Measurements from ENCODE around the gene KCNJ1.

KCNJ1 gene

GRCh38 chr11:128898580-128899344 is 31.7 kb upstream of the KCNJ1 start:
- peaks cover under 1% of the 10 kb centered on the region for H3K27me3 ChIP-seq (ENCODE audit: control insufficient read depth, insufficient read depth, low read length)
- H3K36me3 ChIP-seq (ENCODE audit: insufficient read depth, low read length) = no peaks in the 10 kb centered on the region
- no peak overlapping the region for H3K4me2 ChIP-seq (ENCODE audit: low read length)
- H3K9ac ChIP-seq (ENCODE audit: low read depth, low read length) = no peak overlapping the region
- no peaks in the 10 kb centered on the region for H3K9me3 ChIP-seq (replicated peaks; ENCODE audit: low read length)
- H3K4me3 ChIP-seq (ENCODE audit: low read length) = no peak overlapping the region
- peaks cover 17% of the 10 kb centered on the region for H3K4me1 ChIP-seq (ENCODE audit: control insufficient read depth, insufficient read depth, low read length)

GRCh38 chr11:128897826-128898225 is 30.7 kb upstream of the KCNJ1 start:
- Histone ChIP-seq H3K4me1 (ENCODE audit: control insufficient read depth, insufficient read depth, low read length) (peaks cover 8% of the 10 kb centered on the region), H3K4me2 (ENCODE audit: low read length) (no peak overlapping the region), H3K4me3 (ENCODE audit: low read length) (no peak overlapping the region), H3K9ac (ENCODE audit: low read depth, low read length) (no peak overlapping the region), H3K27me3 (ENCODE audit: control insufficient read depth, insufficient read depth, low read length) (peaks cover 4% of the 10 kb centered on the region), H3K9me3 (replicated peaks; ENCODE audit: low read length) (no peaks in the 10 kb centered on the region), H3K36me3 (ENCODE audit: insufficient read depth, low read length) (no peaks in the 10 kb centered on the region)

- Histone ChIP-seq H3K4me2 (ENCODE audit: low read length) (no peak overlapping the region), H3K36me3 (ENCODE audit: insufficient read depth, low read length) (no peaks in the 10 kb centered on the region), H3K4me3 (ENCODE audit: low read length) (no peak overlapping the region), H3K9ac (ENCODE audit: low read depth, low read length) (no peak overlapping the region), H3K9me3 (replicated peaks; ENCODE audit: low read length) (no peaks in the 10 kb centered on the region), H3K27me3 (ENCODE audit: control insufficient read depth, insufficient read depth, low read length) (peaks cover 4% of the 10 kb centered on the region), H3K4me1 (ENCODE audit: control insufficient read depth, insufficient read depth, low read length) (no peaks in the 10 kb centered on the region)
Measured at GRCh38 chr11:128896356-128896755, 29.3 kb upstream of the KCNJ1 start.

- Histone ChIP-seq H3K9me3 (replicated peaks; ENCODE audit: low read length) (no peaks in the 10 kb centered on the region), H3K9ac (ENCODE audit: low read depth, low read length) (no peak overlapping the region), H3K27me3 (ENCODE audit: control insufficient read depth, insufficient read depth, low read length) (peaks cover 4% of the 10 kb centered on the region), H3K4me3 (ENCODE audit: low read length) (no peak overlapping the region), H3K36me3 (ENCODE audit: insufficient read depth, low read length) (no peaks in the 10 kb centered on the region), H3K4me2 (ENCODE audit: low read length) (no peak overlapping the region), H3K4me1 (ENCODE audit: control insufficient read depth, insufficient read depth, low read length) (peaks cover 4% of the 10 kb centered on the region)
Measured at GRCh38 chr11:128895526-128895925, 28.4 kb upstream of the KCNJ1 start.

GRCh38 chr11:128894685-128895084 is 27.6 kb upstream of the KCNJ1 start:
- Histone ChIP-seq H3K9me3 (replicated peaks; ENCODE audit: low read length) (no peaks in the 10 kb centered on the region), H3K9ac (ENCODE audit: low read depth, low read length) (no peak overlapping the region), H3K27me3 (ENCODE audit: control insufficient read depth, insufficient read depth, low read length) (peaks cover 10% of the 10 kb centered on the region), H3K4me1 (ENCODE audit: control insufficient read depth, insufficient read depth, low read length) (peaks cover 8% of the 10 kb centered on the region), H3K4me3 (ENCODE audit: low read length) (no peak overlapping the region), H3K36me3 (ENCODE audit: insufficient read depth, low read length) (no peaks in the 10 kb centered on the region), H3K4me2 (ENCODE audit: low read length) (no peak overlapping the region)

- H3K4me1 ChIP-seq (ENCODE audit: control insufficient read depth, insufficient read depth, low read length) = peaks cover 8% of the 10 kb centered on the region
- peaks cover 15% of the 10 kb centered on the region for H3K27me3 ChIP-seq (ENCODE audit: control insufficient read depth, insufficient read depth, low read length)
- no peaks in the 10 kb centered on the region for H3K9me3 ChIP-seq (replicated peaks; ENCODE audit: low read length)
- H3K36me3 ChIP-seq (ENCODE audit: insufficient read depth, low read length) = no peaks in the 10 kb centered on the region
- no peak overlapping the region for H3K4me2 ChIP-seq (ENCODE audit: low read length)
- no peak overlapping the region for H3K4me3 ChIP-seq (ENCODE audit: low read length)
- H3K9ac ChIP-seq (ENCODE audit: low read depth, low read length) = no peak overlapping the region
Measured at GRCh38 chr11:128894286-128894681, 27.2 kb upstream of the KCNJ1 start.

- Histone ChIP-seq H3K4me3 (ENCODE audit: low read length) (no peak overlapping the region), H3K27me3 (ENCODE audit: control insufficient read depth, insufficient read depth, low read length) (peaks cover 17% of the 10 kb centered on the region), H3K9ac (ENCODE audit: low read depth, low read length) (no peak overlapping the region), H3K4me2 (ENCODE audit: low read length) (no peak overlapping the region), H3K36me3 (ENCODE audit: insufficient read depth, low read length) (no peaks in the 10 kb centered on the region), H3K4me1 (ENCODE audit: control insufficient read depth, insufficient read depth, low read length) (peaks cover 8% of the 10 kb centered on the region), H3K9me3 (replicated peaks; ENCODE audit: low read length) (no peaks in the 10 kb centered on the region)
Measured at GRCh38 chr11:128893578-128894285, 26.6 kb upstream of the KCNJ1 start.

GRCh38 chr11:128892866-128893565 is 25.9 kb upstream of the KCNJ1 start:
- H3K9ac ChIP-seq (ENCODE audit: low read depth, low read length) = no peak overlapping the region
- no peak overlapping the region for H3K4me2 ChIP-seq (ENCODE audit: low read length)
- H3K4me3 ChIP-seq (ENCODE audit: low read length) = no peak overlapping the region
- H3K4me1 ChIP-seq (ENCODE audit: control insufficient read depth, insufficient read depth, low read length) = peaks cover 8% of the 10 kb centered on the region
- H3K27me3 ChIP-seq (ENCODE audit: control insufficient read depth, insufficient read depth, low read length) = peaks cover 24% of the 10 kb centered on the region
- H3K36me3 ChIP-seq (ENCODE audit: insufficient read depth, low read length) = no peaks in the 10 kb centered on the region
- no peaks in the 10 kb centered on the region for H3K9me3 ChIP-seq (replicated peaks; ENCODE audit: low read length)

- no peak overlapping the region for H3K4me3 ChIP-seq (ENCODE audit: low read length)
- H3K4me2 ChIP-seq (ENCODE audit: low read length) = no peak overlapping the region
- no peaks in the 10 kb centered on the region for H3K36me3 ChIP-seq (ENCODE audit: insufficient read depth, low read length)
- peaks cover 8% of the 10 kb centered on the region for H3K4me1 ChIP-seq (ENCODE audit: control insufficient read depth, insufficient read depth, low read length)
- no peak overlapping the region for H3K9ac ChIP-seq (ENCODE audit: low read depth, low read length)
- H3K9me3 ChIP-seq (replicated peaks; ENCODE audit: low read length) = no peaks in the 10 kb centered on the region
- H3K27me3 ChIP-seq (ENCODE audit: control insufficient read depth, insufficient read depth, low read length) = peaks cover 30% of the 10 kb centered on the region
Measured at GRCh38 chr11:128891913-128892398, 24.9 kb upstream of the KCNJ1 start.

GRCh38 chr11:128890543-128891368 is 23.7 kb upstream of the KCNJ1 start, which contains the start of gene KCNJ5:
TSS of gene KCNJ5 (plus strand) at chr11:128891356. CDS start at chr11:128911274, 19,918 bp downstream.
- H3K4me1 ChIP-seq (ENCODE audit: control insufficient read depth, insufficient read depth, low read length) = peaks cover 8% of the 10 kb centered on the region
- H3K4me3 ChIP-seq (ENCODE audit: low read length) = peak within 1 kb of the TSS; percentile 72
- H3K36me3 ChIP-seq (ENCODE audit: insufficient read depth, low read length) = no peaks in the 10 kb centered on the region
- no peaks in the 10 kb centered on the region for H3K9me3 ChIP-seq (replicated peaks; ENCODE audit: low read length)
- peak within 1 kb of the TSS; percentile 56 for H3K9ac ChIP-seq (ENCODE audit: low read depth, low read length)
- peak within 1 kb of the TSS; percentile 98 for H3K4me2 ChIP-seq (ENCODE audit: low read length)
- H3K27me3 ChIP-seq (ENCODE audit: control insufficient read depth, insufficient read depth, low read length) = peaks cover 36% of the 10 kb centered on the region

GRCh38 chr11:128890216-128890542 is 23.1 kb upstream of the KCNJ1 start:
- Histone ChIP-seq H3K4me3 (ENCODE audit: low read length) (peak overlapping the region; percentile 72), H3K4me2 (ENCODE audit: low read length) (peak overlapping the region; percentile 98), H3K9ac (ENCODE audit: low read depth, low read length) (no peak overlapping the region), H3K36me3 (ENCODE audit: insufficient read depth, low read length) (no peaks in the 10 kb centered on the region), H3K9me3 (replicated peaks; ENCODE audit: low read length) (no peaks in the 10 kb centered on the region), H3K27me3 (ENCODE audit: control insufficient read depth, insufficient read depth, low read length) (peaks cover 42% of the 10 kb centered on the region), H3K4me1 (ENCODE audit: control insufficient read depth, insufficient read depth, low read length) (peaks cover 8% of the 10 kb centered on the region)

Measured in skeletal muscle satellite cell (primary cell).